Karpas-422 (cell line): ENCODE measurements around the gene PRDX6. TPM values are rescaled to one million over a fixed set of nuclear protein-coding genes. Genes with fewer than 3 reads are reported as not detected.

Source experiments
- DNase-seq: peaks from one replicate; pipeline ENCODE4 v3.0.0-alpha.2; 2015
- H2AFZ ChIP-seq: fragments of 200-600 bp; sonication (generic); 2 replicates; pipeline ENCODE4 v1.6.1; 2014; ENCODE audit warnings: antibody characterized with exemption, low read length, mixed read lengths
- H3K27ac ChIP-seq: fragments of 200-600 bp; sonication (generic); 2 replicates; pipeline ENCODE4 v1.5.1; 2014; ENCODE audit warnings: mild to moderate bottlenecking, low read length, moderate library complexity
- H3K27me3 ChIP-seq: fragments of 200-600 bp; sonication (generic); 2 replicates; pipeline ENCODE4 v1.6.1; 2014; ENCODE audit warnings: low read length, mixed read lengths
- H3K36me3 ChIP-seq: fragments of 200-600 bp; sonication (generic); 2 replicates; pipeline ENCODE4 v1.6.1; 2014; ENCODE audit warnings: low read length, mixed read lengths; ENCODE audit not compliant: insufficient read depth
- H3K4me1 ChIP-seq: fragments of 200-600 bp; sonication (generic); 2 replicates; pipeline ENCODE4 v1.6.1; 2014; ENCODE audit warnings: mild to moderate bottlenecking, low read length, mixed read lengths
- H3K4me2 ChIP-seq: fragments of 200-600 bp; sonication (generic); 2 replicates; pipeline ENCODE4 v1.6.1; 2014; ENCODE audit warnings: low read length, low read depth, mild to moderate bottlenecking; ENCODE audit not compliant: poor library complexity, severe bottlenecking
- H3K4me3 ChIP-seq: fragments of 200-600 bp; sonication (generic); 2 replicates; pipeline ENCODE4 v1.5.1; 2014; ENCODE audit warnings: mild to moderate bottlenecking, antibody characterized with exemption, low read length, mixed read lengths
- H3K79me2 ChIP-seq: fragments of 200-600 bp; sonication (generic); 2 replicates; pipeline ENCODE4 v1.6.1; 2014; ENCODE audit warnings: mild to moderate bottlenecking, low read length, mixed read lengths
- H3K9ac ChIP-seq: fragments of 200-600 bp; sonication (generic); 2 replicates; pipeline ENCODE4 v1.6.0; 2014; ENCODE audit warnings: low read length
- H3K9me2 ChIP-seq: fragments of 200-600 bp; sonication (generic), shearing (Covaris generic); replicated peaks from 2 replicates; pipeline ENCODE4 v1.6.0; 2014; ENCODE audit warnings: mild to moderate bottlenecking, low read length, moderate library complexity; ENCODE audit not compliant: insufficient read depth
- H3K9me3 ChIP-seq: fragments of 300-700, 200-600 bp; sonication (generic); 2 replicates; pipeline ENCODE4 v1.6.1; 2014; ENCODE audit warnings: low read length, mixed read lengths
- H4K20me1 ChIP-seq: fragments of 200-600 bp; sonication (generic); 2 replicates; pipeline ENCODE4 v1.6.1; 2014; ENCODE audit warnings: mild to moderate bottlenecking, antibody characterized with exemption, low read length, low read depth; ENCODE audit not compliant: insufficient read depth
- total RNA-seq: library from RNA; depleted of rRNA; stranded (reverse); fragments of >200 nt; shearing (Covaris generic); gene quantifications from 2 replicates; pipeline ENCODE4 v1.2.3, GENCODE V29; 2014; ENCODE audit warnings: low replicate concordance

The PRDX6 gene
- total RNA-seq, 1 experiment from 2014 or later, result 232 TPM

DNA sequence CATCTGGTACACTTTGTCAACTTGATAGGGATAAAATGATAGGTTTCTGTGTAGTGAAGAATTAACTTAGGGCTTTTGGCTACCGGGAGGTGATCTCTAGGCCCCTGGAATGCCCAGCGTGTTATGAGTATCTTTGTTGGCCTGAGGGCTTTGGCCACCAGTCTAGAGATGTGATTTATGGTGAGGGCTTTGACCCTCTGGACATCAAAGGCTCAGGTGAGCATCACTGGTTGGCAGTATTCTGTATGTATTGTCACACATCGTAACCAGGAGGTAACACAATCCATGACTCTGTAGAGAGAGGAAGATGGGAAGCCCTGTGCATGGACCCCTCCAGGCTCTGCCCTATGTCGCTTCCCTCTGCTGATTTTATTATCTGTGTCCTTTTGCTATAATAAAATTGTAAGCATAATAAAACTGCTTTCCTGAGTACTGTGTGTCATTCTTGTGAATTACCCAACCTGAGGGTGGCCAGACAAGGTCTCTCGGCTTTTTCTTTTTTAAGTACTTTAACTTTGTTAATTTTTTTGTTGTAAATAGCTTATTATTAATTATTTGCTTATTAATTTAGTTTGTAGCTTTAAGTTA lies 40.2 kb upstream of the PRDX6 start:
- H3K9ac ChIP-seq, result no peak overlapping the region
- H3K27me3 ChIP-seq, result no peaks in the 10 kb centered on the region
- no peaks in the 10 kb centered on the region for H4K20me1 ChIP-seq
- H2AFZ ChIP-seq, result no peak overlapping the region
- no peaks in the 10 kb centered on the region for H3K9me2 ChIP-seq
- H3K36me3 ChIP-seq, result no peaks in the 10 kb centered on the region
- H3K4me1 ChIP-seq, result peaks cover 25% of the 10 kb centered on the region
- DNase-seq, result no peak
- H3K4me3 ChIP-seq, result no peak overlapping the region
- no peaks in the 10 kb centered on the region for H3K9me3 ChIP-seq
- H3K27ac ChIP-seq, result no peak overlapping the region
- H3K79me2 ChIP-seq, result no peaks in the 10 kb centered on the region
- no peak overlapping the region for H3K4me2 ChIP-seq

DNA sequence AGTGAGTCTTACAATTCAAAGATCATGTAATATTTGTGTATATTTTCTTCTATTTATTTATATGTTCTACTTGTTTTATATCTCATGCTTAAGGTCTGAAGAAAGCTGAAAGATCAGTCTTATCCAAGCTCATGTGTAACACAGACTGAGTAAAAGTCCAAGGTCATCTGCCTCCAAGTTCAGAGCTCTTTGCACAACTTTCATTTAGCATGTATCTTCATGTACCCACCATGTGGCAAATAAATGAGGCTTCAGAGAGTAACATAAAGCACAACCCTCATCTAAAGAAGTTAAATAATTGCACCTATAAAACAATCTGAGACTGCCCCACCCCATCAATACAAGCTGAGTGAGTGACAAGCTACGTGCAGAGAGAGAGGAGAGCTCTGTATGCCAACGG lies 38.5 kb upstream of the PRDX6 start:
- no peak overlapping the region for H3K27ac ChIP-seq
- H3K9me2 ChIP-seq, result no peaks in the 10 kb centered on the region
- H3K9me3 ChIP-seq, result no peaks in the 10 kb centered on the region
- H3K36me3 ChIP-seq, result no peaks in the 10 kb centered on the region
- no peak overlapping the region for H2AFZ ChIP-seq
- peaks cover 24% of the 10 kb centered on the region for H3K4me1 ChIP-seq
- H3K4me3 ChIP-seq, result peak overlapping the region; percentile 19; the same call in 1 of the 2 replicates
- DNase-seq, result no peak
- no peaks in the 10 kb centered on the region for H3K27me3 ChIP-seq
- H3K79me2 ChIP-seq, result peaks cover 2% of the 10 kb centered on the region; the same call in 1 of the 2 replicates
- no peaks in the 10 kb centered on the region for H4K20me1 ChIP-seq
- H3K9ac ChIP-seq, result no peak overlapping the region
- peak overlapping the region; percentile 48 for H3K4me2 ChIP-seq

DNA sequence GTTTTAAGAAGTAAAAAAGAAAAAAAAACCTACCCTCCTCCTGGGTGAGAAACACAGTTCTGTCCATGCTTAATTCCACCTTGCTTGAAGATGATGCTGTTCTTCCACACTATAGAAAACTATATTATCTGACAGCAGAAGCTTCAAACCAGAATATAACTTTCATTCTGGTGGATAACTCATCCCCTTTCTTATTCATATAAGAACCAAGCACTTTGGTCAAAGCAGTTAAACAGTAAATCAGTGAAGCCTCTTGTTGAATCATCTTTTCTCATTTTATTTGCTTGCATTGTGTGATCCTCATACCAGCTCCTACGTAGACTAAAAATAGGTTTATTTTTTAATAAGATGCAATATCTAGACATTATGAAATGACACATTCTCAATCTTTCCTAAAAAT lies 36.7 kb upstream of the PRDX6 start:
- H3K4me1 ChIP-seq, result peaks cover 42% of the 10 kb centered on the region
- no peaks in the 10 kb centered on the region for H3K36me3 ChIP-seq
- H4K20me1 ChIP-seq, result 0 out of 2 replicates have a peak, but pooled peaks cover 2% of the 10 kb centered on the region
- H2AFZ ChIP-seq, result no peak overlapping the region
- no peak overlapping the region for H3K4me3 ChIP-seq
- no peaks in the 10 kb centered on the region for H3K9me3 ChIP-seq
- H3K4me2 ChIP-seq, result no peak overlapping the region
- no peaks in the 10 kb centered on the region for H3K27me3 ChIP-seq
- H3K9me2 ChIP-seq, result no peaks in the 10 kb centered on the region
- no peak overlapping the region for H3K9ac ChIP-seq
- peaks cover 7% of the 10 kb centered on the region; the same call in 1 of the 2 replicates for H3K79me2 ChIP-seq
- no peak for DNase-seq
- no peak overlapping the region for H3K27ac ChIP-seq

DNA sequence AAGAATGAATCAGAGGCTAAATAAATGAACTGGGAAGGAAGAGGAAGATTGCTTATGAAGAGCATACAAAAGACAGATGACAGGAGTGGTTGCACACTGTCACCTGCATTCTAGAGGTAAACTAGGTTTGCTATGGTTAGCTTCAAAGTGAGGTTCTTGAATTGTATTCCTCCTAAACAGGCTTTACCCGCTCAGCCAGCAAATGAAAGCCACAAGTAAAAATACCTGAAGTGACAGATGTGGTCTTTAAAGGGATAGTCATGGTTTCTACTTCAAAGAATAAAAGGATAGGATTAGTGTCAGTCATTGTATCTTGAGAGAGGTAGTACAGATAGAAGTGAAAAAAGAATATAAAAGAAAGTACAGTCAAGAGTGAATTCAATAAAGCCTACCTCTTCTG lies 32.4 kb upstream of the PRDX6 start:
- Histone ChIP-seq H3K4me1 (peaks cover 55% of the 10 kb centered on the region), H3K4me3 (peak overlapping the region; percentile 43), H3K27me3 (no peaks in the 10 kb centered on the region), H3K4me2 (peak overlapping the region; percentile 71), H3K36me3 (peaks cover 5% of the 10 kb centered on the region; the same call in 1 of the 2 replicates), H3K9ac (peak overlapping the region; percentile 18; the same call in 1 of the 2 replicates), H3K9me3 (no peaks in the 10 kb centered on the region; the same call in 1 of the 2 replicates), H3K9me2 (no peaks in the 10 kb centered on the region), H3K79me2 (peaks cover 10% of the 10 kb centered on the region; the same call in 1 of the 2 replicates), H2AFZ (no peak overlapping the region), H3K27ac (peak overlapping the region; percentile 85), H4K20me1 (0 out of 2 replicates have a peak, but pooled peaks cover 4% of the 10 kb centered on the region)
- peak; percentile 71 for DNase-seq

DNA sequence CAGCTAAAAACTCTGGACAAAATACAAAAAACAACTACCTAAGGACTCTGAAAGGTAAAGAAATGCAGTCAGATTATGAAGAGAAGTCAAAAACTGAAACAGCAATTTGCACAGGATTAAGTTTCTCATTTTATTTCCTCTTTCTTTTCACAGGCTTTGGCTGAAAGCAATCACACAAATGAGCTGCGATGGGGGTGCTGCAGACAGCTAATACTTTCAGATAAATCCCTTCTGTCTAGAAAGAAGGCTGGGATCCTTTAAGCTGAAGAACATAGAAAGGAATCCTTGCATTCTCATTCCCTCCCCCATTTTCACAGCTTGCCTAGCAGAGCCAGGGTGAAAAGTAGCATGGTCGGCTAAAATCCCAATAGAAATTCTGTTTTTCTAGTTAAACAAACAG lies 32.0 kb upstream of the PRDX6 start:
- H3K36me3 ChIP-seq, result peaks cover 5% of the 10 kb centered on the region; the same call in 1 of the 2 replicates
- no peaks in the 10 kb centered on the region for H3K9me2 ChIP-seq
- H3K27ac ChIP-seq, result peak overlapping the region; percentile 85
- no peak overlapping the region for H2AFZ ChIP-seq
- no peaks in the 10 kb centered on the region; the same call in 1 of the 2 replicates for H3K9me3 ChIP-seq
- H3K4me3 ChIP-seq, result peak overlapping the region; percentile 43
- peaks cover 10% of the 10 kb centered on the region; the same call in 1 of the 2 replicates for H3K79me2 ChIP-seq
- DNase-seq, result peak; percentile 83
- H4K20me1 ChIP-seq, result 0 out of 2 replicates have a peak, but pooled peaks cover 4% of the 10 kb centered on the region
- H3K9ac ChIP-seq, result peak overlapping the region; percentile 28; the same call in 1 of the 2 replicates
- peaks cover 51% of the 10 kb centered on the region for H3K4me1 ChIP-seq
- H3K27me3 ChIP-seq, result no peaks in the 10 kb centered on the region
- H3K4me2 ChIP-seq, result peak overlapping the region; percentile 71

DNA sequence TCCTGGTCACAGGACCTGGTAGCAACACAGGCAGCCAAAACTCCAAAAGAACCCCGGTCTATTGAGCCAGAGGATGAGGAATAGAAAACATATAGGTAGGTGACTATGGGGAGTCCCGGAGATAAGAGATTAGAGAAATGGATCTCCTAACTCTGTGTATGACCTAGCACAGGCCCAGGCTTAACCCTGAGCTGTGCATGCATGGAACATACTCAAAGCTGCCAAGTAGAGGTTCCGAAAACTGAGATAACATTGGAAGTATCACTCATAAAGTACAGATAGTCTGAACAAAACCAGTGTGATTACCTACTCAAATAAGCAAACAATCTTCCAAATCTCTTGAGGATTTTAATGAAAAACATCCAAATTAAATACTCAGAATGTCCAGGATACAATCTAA lies 31.5 kb upstream of the PRDX6 start:
- Histone ChIP-seq H3K36me3 (peaks cover 5% of the 10 kb centered on the region; the same call in 1 of the 2 replicates), H2AFZ (no peak overlapping the region), H3K27ac (peak overlapping the region; percentile 85), H4K20me1 (0 out of 2 replicates have a peak, but pooled peaks cover 4% of the 10 kb centered on the region), H3K9me3 (no peaks in the 10 kb centered on the region; the same call in 1 of the 2 replicates), H3K4me1 (peaks cover 47% of the 10 kb centered on the region), H3K79me2 (peaks cover 10% of the 10 kb centered on the region; the same call in 1 of the 2 replicates), H3K9ac (peak overlapping the region; percentile 28; the same call in 1 of the 2 replicates), H3K4me3 (peak overlapping the region; percentile 43), H3K9me2 (no peaks in the 10 kb centered on the region), H3K4me2 (peak overlapping the region; percentile 71), H3K27me3 (no peaks in the 10 kb centered on the region)
- no peak for DNase-seq

DNA sequence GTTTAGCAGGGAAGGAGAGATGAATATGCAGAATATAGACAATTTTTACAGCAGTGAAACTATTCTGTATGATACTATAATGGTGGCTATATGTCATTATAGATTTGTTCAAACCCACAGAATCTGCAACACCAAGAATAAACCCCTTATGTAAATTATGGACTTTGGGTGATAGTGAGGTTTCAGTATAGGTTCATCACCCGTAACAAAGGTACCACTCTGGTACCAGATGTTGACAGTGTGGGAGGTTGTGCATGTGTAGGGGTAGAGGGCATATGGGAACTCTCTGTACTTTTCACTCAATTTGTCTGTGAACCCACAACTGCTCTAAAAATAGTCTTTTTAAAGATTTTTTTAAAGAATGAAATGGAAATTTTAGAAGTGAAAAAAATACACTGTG lies 29.9 kb upstream of the PRDX6 start:
- Histone ChIP-seq H3K9me2 (no peaks in the 10 kb centered on the region), H3K4me1 (peaks cover 50% of the 10 kb centered on the region), H3K36me3 (peaks cover 5% of the 10 kb centered on the region; the same call in 1 of the 2 replicates), H3K4me3 (peak overlapping the region; percentile 31), H3K4me2 (peak overlapping the region; percentile 64), H2AFZ (no peak overlapping the region), H3K27ac (peak overlapping the region; percentile 47), H3K27me3 (no peaks in the 10 kb centered on the region), H3K9ac (no peak overlapping the region), H4K20me1 (0 out of 2 replicates have a peak, but pooled peaks cover 4% of the 10 kb centered on the region), H3K79me2 (peaks cover 10% of the 10 kb centered on the region; the same call in 1 of the 2 replicates), H3K9me3 (no peaks in the 10 kb centered on the region; the same call in 1 of the 2 replicates)
- peak; percentile 77 for DNase-seq

DNA sequence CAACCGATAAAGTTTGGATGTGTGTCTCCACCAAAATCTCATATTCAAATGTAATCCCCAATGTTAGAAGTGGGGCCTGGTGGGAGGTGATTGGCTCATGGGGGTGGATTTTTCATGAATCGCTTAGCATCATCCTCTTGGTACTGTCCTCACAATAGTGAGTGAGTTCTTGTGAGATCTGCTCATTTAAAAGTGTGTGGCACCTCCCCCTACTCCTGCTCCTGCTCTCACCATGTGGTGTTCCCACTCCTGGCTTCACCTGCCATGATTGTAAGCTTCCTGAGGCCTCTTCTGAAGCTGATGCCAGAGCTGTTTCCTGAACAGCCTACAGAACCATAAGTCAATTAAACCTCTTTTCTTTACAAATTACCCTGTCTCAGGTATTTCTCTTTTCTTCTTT lies 28.2 kb upstream of the PRDX6 start:
- Histone ChIP-seq H4K20me1 (0 out of 2 replicates have a peak, but pooled peaks cover 4% of the 10 kb centered on the region), H3K79me2 (peaks cover 5% of the 10 kb centered on the region; the same call in 1 of the 2 replicates), H3K4me3 (no peak overlapping the region), H3K9me3 (no peaks in the 10 kb centered on the region; the same call in 1 of the 2 replicates), H2AFZ (no peak overlapping the region), H3K9me2 (no peaks in the 10 kb centered on the region), H3K4me1 (peaks cover 45% of the 10 kb centered on the region), H3K4me2 (no peak overlapping the region), H3K27me3 (no peaks in the 10 kb centered on the region), H3K36me3 (peaks cover 5% of the 10 kb centered on the region; the same call in 1 of the 2 replicates), H3K27ac (no peak overlapping the region), H3K9ac (no peak overlapping the region)
- DNase-seq, result no peak
